Fibroblast of pulmonary artery (primary cell): ENCODE results near the gene LGALS12.

Source experiments
- DNase-seq: peaks from one replicate; pipeline ENCODE4 v3.0.0-alpha.2; 2010; ENCODE audit warnings: low read depth
- H3K4me3 ChIP-seq: replicated peaks from 2 replicates; pipeline ENCODE4 v1.5.1; 2011; ENCODE audit warnings: low read depth, mild to moderate bottlenecking, control low read depth, low read length, moderate library complexity
- CTCF ChIP-seq: IDR thresholded peaks from 2 replicates; pipeline ENCODE4 v1.5.1; 2011; ENCODE audit warnings: mild to moderate bottlenecking, control low read depth, low read length, inconsistent platforms; ENCODE audit errors: missing control alignments

LGALS12 gene

GRCh38 chr11:63532117-63532516 lies 26.2 kb downstream of the LGALS12 start:
- no peak overlapping the region for H3K4me3 ChIP-seq
- no peak for TF ChIP-seq CTCF
- DNase-seq: no peak

GRCh38 chr11:63532799-63533475 lies 27.1 kb downstream of the LGALS12 start:
- no peak for DNase-seq
- H3K4me3 ChIP-seq: no peak overlapping the region
- TF ChIP-seq CTCF: no peak

- DNase-seq: no peak
- TF ChIP-seq CTCF: no peak
- no peak overlapping the region for H3K4me3 ChIP-seq
These were observed 28.2 kb downstream of the LGALS12 start for GRCh38 chr11:63534076-63534475.

GRCh38 chr11:63534895-63535461 lies 29.1 kb downstream of the LGALS12 start:
- DNase-seq: no peak
- TF ChIP-seq CTCF: no peak
- no peak overlapping the region for H3K4me3 ChIP-seq

- DNase-seq: no peak
- no peak overlapping the region for H3K4me3 ChIP-seq
- no peak for TF ChIP-seq CTCF
These were observed 29.9 kb downstream of the LGALS12 start for GRCh38 chr11:63535734-63536133.

GRCh38 chr11:63536669-63537292 lies 30.9 kb downstream of the LGALS12 start, which contains the start of gene PLAAT4:
Gene PLAAT4, plus strand, starts transcription at chr11:63536808. Its CDS starts 61 bp downstream, at chr11:63536869.
- peak; percentile 1 for TF ChIP-seq CTCF
- peak; percentile 65 for DNase-seq
- peak within 1 kb of the TSS; percentile 48 for H3K4me3 ChIP-seq
